ENCODE measurements around the gene TNFRSF19.

DNA sequence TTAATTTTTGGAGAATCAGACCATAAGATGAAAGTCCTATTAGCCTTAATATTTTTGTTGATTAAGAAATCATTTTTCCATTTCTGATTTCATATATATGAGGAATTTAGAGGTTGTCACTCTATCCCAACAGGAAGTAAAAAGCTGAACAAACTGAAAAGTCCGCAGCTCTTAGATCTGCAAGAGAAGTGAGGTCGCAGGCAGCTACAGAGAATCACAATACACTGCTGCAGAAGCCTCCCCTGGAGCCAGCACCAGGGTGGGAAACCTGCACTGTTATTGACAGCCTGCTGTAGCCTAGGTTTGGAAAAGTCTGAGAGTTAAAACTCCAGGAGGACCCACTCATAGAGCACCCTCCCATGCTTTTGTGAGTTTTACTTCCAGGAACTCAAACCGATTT, 29.9 kb downstream of the TNFRSF19 start:
- TF ChIP-seq CTCF (IDR thresholded peaks at IDR 0.05) (no peak), POLR2A (IDR thresholded peaks at IDR 0.05) (no peak)
